Neural progenitor cell (in vitro differentiated cells): Measurements from ENCODE around the gene MLYCD.

Experiments
- CTCF ChIP-seq: fragments of 200-600 bp; sonication (generic); IDR thresholded peaks from 2 replicates; pipeline ENCODE4 v1.5.1; 2017; ENCODE audit warnings: antibody characterized with exemption, mild to moderate bottlenecking
- EZH2 ChIP-seq: fragments of 200-600 bp; sonication (generic); IDR thresholded peaks from 2 replicates; pipeline ENCODE4 v1.6.1; 2017; ENCODE audit warnings: antibody characterized with exemption, mild to moderate bottlenecking, moderate library complexity

DNA sequence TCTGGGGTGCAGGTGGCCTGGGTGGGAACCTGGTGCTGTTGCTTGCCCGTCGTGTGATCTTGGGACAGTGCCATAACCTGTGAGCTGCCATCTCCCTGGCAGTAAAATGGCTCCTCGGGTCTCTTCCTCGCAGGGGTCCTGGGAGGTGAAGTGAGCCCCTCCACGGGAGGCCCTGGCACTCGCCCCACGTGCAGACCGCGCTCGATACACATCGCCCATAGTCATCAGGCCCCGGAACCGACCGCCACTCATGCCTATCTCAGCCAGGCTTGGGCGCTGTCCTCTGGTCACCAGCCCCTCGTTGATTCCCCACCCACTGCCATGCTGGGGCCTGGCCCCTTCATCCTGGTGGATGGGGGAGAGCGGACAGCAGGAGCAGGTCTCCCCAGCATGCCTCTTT is 32.6 kb downstream of the MLYCD start:
- no peak for TF ChIP-seq CTCF
- TF ChIP-seq EZH2 = no peak
